ENCODE measurements around the gene EIF4E2. TPM values are rescaled to one million over a fixed set of nuclear protein-coding genes. Genes with fewer than 3 reads are reported as not detected.

Gene EIF4E2
- total RNA-seq, 4 donors from 2014 or later, result 26.6 to 54.2 (median 34.1) TPM

- TF ChIP-seq POLR2A (IDR thresholded peaks at IDR 0.05), result no peak
- Histone ChIP-seq H3K4me1 (peaks cover 19% of the 10 kb centered on the region), H3K27me3 (peaks cover 71% of the 10 kb centered on the region), H3K36me3 (no peaks in the 10 kb centered on the region), H3K4me3 (peak overlapping the region; percentile 38), H3K27ac (no peak overlapping the region), H3K9me3 (no peaks in the 10 kb centered on the region)
- 4% methylated on average over 42 of the region's 75 CpGs for WGBS
- DNase-seq (ENCODE audit: low spot score in 2 of 2), result no peak
Observed at GRCh38 chr2:232502911-232503808, 47.3 kb upstream of the EIF4E2 start.

GRCh38 chr2:232503809-232504323 is 46.6 kb upstream of the EIF4E2 start:
- no peak overlapping the region for H3K27ac ChIP-seq
- H3K36me3 ChIP-seq, result no peaks in the 10 kb centered on the region
- H3K4me1 ChIP-seq, result peaks cover 19% of the 10 kb centered on the region
- TF ChIP-seq POLR2A (IDR thresholded peaks at IDR 0.05), result no peak
- TF ChIP-seq CTCF (IDR thresholded peaks at IDR 0.05), result no peak
- no peak for TF ChIP-seq EP300 (IDR thresholded peaks at IDR 0.05)
- TF ChIP-seq POLR2AphosphoS5 (IDR thresholded peaks at IDR 0.05), result no peak
- WGBS, result 35% methylated on average over 16 of the region's 16 CpGs
- H3K4me3 ChIP-seq, result peak overlapping the region; percentile 38
- H3K27me3 ChIP-seq, result peaks cover 73% of the 10 kb centered on the region
- no peak for DNase-seq (ENCODE audit: low spot score in 2 of 2)
- H3K9me3 ChIP-seq, result no peaks in the 10 kb centered on the region

- Histone ChIP-seq H3K4me1 (peaks cover 19% of the 10 kb centered on the region), H3K4me3 (no peak overlapping the region), H3K9me3 (no peaks in the 10 kb centered on the region), H3K27ac (no peak overlapping the region), H3K27me3 (peaks cover 71% of the 10 kb centered on the region), H3K36me3 (no peaks in the 10 kb centered on the region)
- WGBS, result 90% methylated on average over 2 of the region's 2 CpGs
- TF ChIP-seq CTCF (IDR thresholded peaks at IDR 0.05) (no peak), POLR2A (IDR thresholded peaks at IDR 0.05) (no peak), EP300 (IDR thresholded peaks at IDR 0.05) (no peak), POLR2AphosphoS5 (IDR thresholded peaks at IDR 0.05) (no peak)
- DNase-seq (ENCODE audit: low spot score in 2 of 2), result no peak
Observed at GRCh38 chr2:232504438-232504837, 46.1 kb upstream of the EIF4E2 start.

GRCh38 chr2:232505856-232506255 is 44.6 kb upstream of the EIF4E2 start:
- Histone ChIP-seq H3K36me3 (no peaks in the 10 kb centered on the region), H3K4me1 (peaks cover 19% of the 10 kb centered on the region), H3K9me3 (no peaks in the 10 kb centered on the region), H3K27ac (no peak overlapping the region), H3K27me3 (peaks cover 77% of the 10 kb centered on the region), H3K4me3 (no peak overlapping the region)
- DNase-seq (ENCODE audit: low spot score in 2 of 2), result no peak
- TF ChIP-seq EP300 (IDR thresholded peaks at IDR 0.05) (no peak), POLR2A (IDR thresholded peaks at IDR 0.05) (no peak), POLR2AphosphoS5 (IDR thresholded peaks at IDR 0.05) (no peak), CTCF (IDR thresholded peaks at IDR 0.05) (no peak)
- 63% methylated on average over 9 of the region's 10 CpGs for WGBS

GRCh38 chr2:232506709-232507108 is 43.8 kb upstream of the EIF4E2 start:
- Histone ChIP-seq H3K27ac (no peak overlapping the region), H3K27me3 (peaks cover 77% of the 10 kb centered on the region), H3K9me3 (no peaks in the 10 kb centered on the region), H3K36me3 (no peaks in the 10 kb centered on the region), H3K4me1 (peaks cover 19% of the 10 kb centered on the region), H3K4me3 (no peak overlapping the region)
- DNase-seq (ENCODE audit: low spot score in 2 of 2), result no peak
- no peak for TF ChIP-seq POLR2A (IDR thresholded peaks at IDR 0.05)
- no peak for TF ChIP-seq EP300 (IDR thresholded peaks at IDR 0.05)
- TF ChIP-seq POLR2AphosphoS5 (IDR thresholded peaks at IDR 0.05), result no peak
- TF ChIP-seq CTCF (IDR thresholded peaks at IDR 0.05), result no peak
- WGBS, result 92% methylated on average over 2 of the region's 4 CpGs
